ENCODE data around the gene KMT5C. TPM values are rescaled to one million over a fixed set of nuclear protein-coding genes. Genes with fewer than 3 reads are reported as not detected.

KMT5C gene
- 51.3 to 54.0 TPM (median 51.9 TPM) in 3 replicates for total RNA-seq

- H3K27me3 Mint-ChIP-seq (ENCODE audit: low read depth) = no peaks in the 10 kb centered on the region
- H3K27ac Mint-ChIP-seq = peak within 1 kb of the TSS; percentile 99
- DNase-seq (ENCODE audit: low spot score in 2 of 2, unreplicated experiment in 2 of 2) = peak; percentile 100
- H3K9me3 Mint-ChIP-seq = no peaks in the 10 kb centered on the region
- peaks cover 15% of the 10 kb centered on the region for H3K4me1 Mint-ChIP-seq
- H3K36me3 Mint-ChIP-seq = peaks cover 11% of the 10 kb centered on the region
- H3K4me3 Mint-ChIP-seq = peak within 1 kb of the TSS; percentile 86
- TF ChIP-seq, protein P1, sequence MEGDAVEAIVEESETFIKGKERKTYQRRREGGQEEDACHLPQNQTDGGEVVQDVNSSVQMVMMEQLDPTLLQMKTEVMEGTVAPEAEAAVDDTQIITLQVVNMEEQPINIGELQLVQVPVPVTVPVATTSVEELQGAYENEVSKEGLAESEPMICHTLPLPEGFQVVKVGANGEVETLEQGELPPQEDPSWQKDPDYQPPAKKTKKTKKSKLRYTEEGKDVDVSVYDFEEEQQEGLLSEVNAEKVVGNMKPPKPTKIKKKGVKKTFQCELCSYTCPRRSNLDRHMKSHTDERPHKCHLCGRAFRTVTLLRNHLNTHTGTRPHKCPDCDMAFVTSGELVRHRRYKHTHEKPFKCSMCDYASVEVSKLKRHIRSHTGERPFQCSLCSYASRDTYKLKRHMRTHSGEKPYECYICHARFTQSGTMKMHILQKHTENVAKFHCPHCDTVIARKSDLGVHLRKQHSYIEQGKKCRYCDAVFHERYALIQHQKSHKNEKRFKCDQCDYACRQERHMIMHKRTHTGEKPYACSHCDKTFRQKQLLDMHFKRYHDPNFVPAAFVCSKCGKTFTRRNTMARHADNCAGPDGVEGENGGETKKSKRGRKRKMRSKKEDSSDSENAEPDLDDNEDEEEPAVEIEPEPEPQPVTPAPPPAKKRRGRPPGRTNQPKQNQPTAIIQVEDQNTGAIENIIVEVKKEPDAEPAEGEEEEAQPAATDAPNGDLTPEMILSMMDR (IDR thresholded peaks at IDR 0.05; ENCODE audit: unreplicated experiment) = no peak
Observed at GRCh38 chr19:55339105-55339888, at the start of gene KMT5C. Gene KMT5C (plus strand): TSS chr19:55339876. CDS start chr19:55341937, 2,061 bp downstream.

- Mint-ChIP-seq H3K9me3 (no peaks in the 10 kb centered on the region), H3K36me3 (peaks cover 25% of the 10 kb centered on the region), H3K4me1 (peaks cover 6% of the 10 kb centered on the region), H3K27me3 (ENCODE audit: low read depth) (no peaks in the 10 kb centered on the region), H3K4me3 (no peak overlapping the region), H3K27ac (no peak overlapping the region)
- TF ChIP-seq, protein P1 (IDR thresholded peaks at IDR 0.05; ENCODE audit: unreplicated experiment) = no peak
- no peak for DNase-seq (ENCODE audit: low spot score in 2 of 2, unreplicated experiment in 2 of 2)
Observed at GRCh38 chr19:55297267-55297666, 42.4 kb upstream of the KMT5C start.

- no peak overlapping the region for H3K4me3 Mint-ChIP-seq
- TF ChIP-seq, protein P1 (IDR thresholded peaks at IDR 0.05; ENCODE audit: unreplicated experiment) = no peak
- no peak overlapping the region for H3K27ac Mint-ChIP-seq
- H3K9me3 Mint-ChIP-seq = no peaks in the 10 kb centered on the region
- DNase-seq (ENCODE audit: low spot score in 2 of 2, unreplicated experiment in 2 of 2) = no peak
- H3K4me1 Mint-ChIP-seq = peaks cover 6% of the 10 kb centered on the region
- H3K36me3 Mint-ChIP-seq = peaks cover 24% of the 10 kb centered on the region
- H3K27me3 Mint-ChIP-seq (ENCODE audit: low read depth) = no peaks in the 10 kb centered on the region
Observed at GRCh38 chr19:55299991-55300390, 39.7 kb upstream of the KMT5C start.

- Mint-ChIP-seq H3K27me3 (ENCODE audit: low read depth) (no peaks in the 10 kb centered on the region), H3K4me3 (peak overlapping the region; percentile 66)
Observed at GRCh38 chr19:55300886-55301458, 38.7 kb upstream of the KMT5C start.

DNA sequence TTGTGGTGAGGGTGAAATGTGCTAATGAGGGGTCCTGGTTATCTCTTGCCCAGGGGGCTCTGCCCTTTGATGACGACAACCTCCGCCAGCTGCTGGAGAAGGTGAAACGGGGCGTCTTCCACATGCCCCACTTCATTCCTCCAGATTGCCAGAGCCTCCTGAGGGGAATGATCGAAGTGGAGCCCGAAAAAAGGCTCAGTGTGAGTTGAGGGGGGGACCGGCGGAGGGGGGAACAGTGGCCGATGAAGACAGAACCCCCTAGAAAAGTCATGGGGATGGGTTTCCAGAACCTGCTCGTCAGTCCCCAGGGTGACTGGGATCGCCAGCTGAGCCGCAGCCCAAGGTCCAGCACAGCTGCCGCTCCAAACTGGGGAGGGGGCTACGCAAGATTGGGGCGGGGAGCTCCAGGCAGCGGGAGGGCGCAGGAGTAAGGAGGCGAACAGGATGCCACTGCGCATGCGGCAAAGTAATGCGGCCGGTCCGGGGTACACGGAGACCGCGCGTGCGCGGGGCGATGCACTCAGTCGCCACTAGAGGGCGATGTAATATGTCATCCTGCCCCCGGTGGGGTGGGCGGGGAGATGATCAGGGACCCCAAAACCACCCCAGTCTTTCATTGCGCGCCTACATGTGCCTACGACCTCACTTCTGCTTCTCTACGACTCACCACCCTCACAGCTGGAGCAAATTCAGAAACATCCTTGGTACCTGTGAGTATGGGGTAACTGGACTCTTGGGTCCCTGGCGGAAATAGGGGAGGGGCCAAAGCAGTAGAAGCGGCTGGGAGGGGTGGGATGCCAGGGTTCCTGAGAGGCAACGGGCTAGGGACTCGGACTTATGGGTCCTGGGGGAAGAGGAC lies 38.0 kb upstream of the KMT5C start:
- Mint-ChIP-seq H3K9me3 (no peaks in the 10 kb centered on the region), H3K27ac (no peak overlapping the region), H3K27me3 (ENCODE audit: low read depth) (no peaks in the 10 kb centered on the region), H3K36me3 (peaks cover 22% of the 10 kb centered on the region), H3K4me3 (peak overlapping the region; percentile 66), H3K4me1 (peaks cover 6% of the 10 kb centered on the region)
- peak; percentile 89 to 98 for DNase-seq (ENCODE audit: low spot score in 2 of 2, unreplicated experiment in 2 of 2)
- TF ChIP-seq, protein P1 (IDR thresholded peaks at IDR 0.05; ENCODE audit: unreplicated experiment) = peak; percentile 99

More at GRCh38 chr19:55300886-55301458, 38.7 kb upstream of the KMT5C start:
- Mint-ChIP-seq H3K36me3 (peaks cover 23% of the 10 kb centered on the region), H3K4me1 (peaks cover 6% of the 10 kb centered on the region), H3K9me3 (no peaks in the 10 kb centered on the region), H3K27ac (no peak overlapping the region)
- DNase-seq (ENCODE audit: low spot score in 2 of 2, unreplicated experiment in 2 of 2) = no peak
- TF ChIP-seq, protein P1 (IDR thresholded peaks at IDR 0.05; ENCODE audit: unreplicated experiment) = no peak
